Ovary (tissue), 9 donors: ENCODE measurements around the gene CDADC1. TPM values are rescaled to one million over a fixed set of nuclear protein-coding genes. Genes with fewer than 3 reads are reported as not detected.
"Not testable (repeated sequence)": the region's sequence is repeated elsewhere in the genome, so short reads cannot be mapped to it uniquely, and the experiment has no call there.

ENCODE experiments used
- DNase-seq, 5 donors: peaks; one replicate each; pipeline ENCODE4 v3.0.0-alpha.2; 2019 to 2020
- H3K27ac ChIP-seq, 2 donors: fragments of 200-600 bp; one replicate each; pipeline versions ENCODE4 v1.5.1 to v1.8.0; 2019 to 2022
- H3K27me3 ChIP-seq: fragments of 200-600 bp; one replicate; pipeline ENCODE4 v1.8.0; 2022
- H3K36me3 ChIP-seq: fragments of 200-600 bp; sonication (generic); one replicate; pipeline ENCODE4 v1.5.1; 2019
- H3K4me1 ChIP-seq: one replicate; pipeline ENCODE4 v1.8.1; 2013; ENCODE audit warnings: mild to moderate bottlenecking, moderate library complexity; ENCODE audit not compliant: insufficient read depth
- H3K4me3 ChIP-seq: fragments of 200-600 bp; sonication (generic); one replicate; pipeline ENCODE4 v1.5.1; 2017
- H3K9me3 ChIP-seq, 2 donors: fragments of 200-600 bp in 1 of 2; sonication (generic) in 1 of 2; one replicate each; pipeline versions ENCODE4 v1.5.1 to v1.8.1; 2013 to 2019; ENCODE audit warnings: mild to moderate bottlenecking in 1 of 2, moderate library complexity in 1 of 2
- CTCF ChIP-seq, 3 donors: fragments of 450-650 bp in 2 of 3; fragments of 200-600 bp in 1 of 3; IDR thresholded peaks; one replicate each; pipeline versions ENCODE4 v1.5.1 to v1.8.0; 2016 to 2022; ENCODE audit warnings: antibody characterized with exemption in 3 of 3, mild to moderate bottlenecking in 1 of 3
- EP300 ChIP-seq: sonication (generic); formaldehyde crosslinking; IDR thresholded peaks from one replicate; pipeline ENCODE4 v1.6.1; 2017; ENCODE audit warnings: antibody characterized with exemption
- POLR2A ChIP-seq: fragments of 450-650 bp; IDR thresholded peaks from one replicate; pipeline ENCODE4 v1.6.1; 2017; ENCODE audit warnings: antibody characterized with exemption, mild to moderate bottlenecking, moderate library complexity
- WGBS, 3 donors: extraction: QIAGEN DNeasy Blood & Tissue Kit in 1 of 3; methylation state at CpG; one replicate each; pipeline versions ENCODE4 v1.1.5 to v1.1.7; 2013 to 2017; 5-methylcytosine and 5-hydroxymethylcytosine counted together
- intact Hi-C, 4 donors: fragments of 100-400 bp; cut with DNase I; formaldehyde crosslinking; loops; one replicate each; pipeline versions ENCODE4 v1.11.0 to v1.15.1; 2022 to 2023
- polyA plus RNA-seq, 2 donors: library from polyadenylated mRNA; stranded (reverse); fragments of 200-250 nt in 1 of 2; fragments of 350-450 nt in 1 of 2; fragmentation: Illumina TruSeq in 1 of 2; extraction: RNeasy Lipid Tissue Mini Kit (QIAGEN cat#74804) in 1 of 2; gene quantifications; one replicate each; pipeline ENCODE4 v1.2.3, GENCODE V29; 2013 to 2014
- total RNA-seq, 7 donors: library from RNA; depleted of rRNA in 2 of 7; stranded (reverse); fragments of >200 nt in 2 of 7; fragmentation: NEBNext Ultra II Directional in 3 of 7; extraction: Animal tissue kit (Norgen Biotek cat#: 25700) in 3 of 7; gene quantifications; one replicate each; pipeline versions ENCODE4 v1.1.0 to v1.2.4, GENCODE V29; 2016 to 2023
- donor health status: DM: no; HTN: no; CAD: no; lungs with moderate emphysema.
- donor health status: DM: no; HTN: no; CAD: no.
- donor health status: Bipolar disorder and iron deficiency.
- donor health status: DM: yes; HTN: yes; CAD: no.
- donor health status: DM: no; HTN: no; CAD: no.
- donor health status: DM: yes; HTN: yes; CAD: no.

Gene CDADC1
- total and polyA plus RNA-seq, 9 donors, result 7.5 to 17.9 (median 13.0) TPM

DNA sequence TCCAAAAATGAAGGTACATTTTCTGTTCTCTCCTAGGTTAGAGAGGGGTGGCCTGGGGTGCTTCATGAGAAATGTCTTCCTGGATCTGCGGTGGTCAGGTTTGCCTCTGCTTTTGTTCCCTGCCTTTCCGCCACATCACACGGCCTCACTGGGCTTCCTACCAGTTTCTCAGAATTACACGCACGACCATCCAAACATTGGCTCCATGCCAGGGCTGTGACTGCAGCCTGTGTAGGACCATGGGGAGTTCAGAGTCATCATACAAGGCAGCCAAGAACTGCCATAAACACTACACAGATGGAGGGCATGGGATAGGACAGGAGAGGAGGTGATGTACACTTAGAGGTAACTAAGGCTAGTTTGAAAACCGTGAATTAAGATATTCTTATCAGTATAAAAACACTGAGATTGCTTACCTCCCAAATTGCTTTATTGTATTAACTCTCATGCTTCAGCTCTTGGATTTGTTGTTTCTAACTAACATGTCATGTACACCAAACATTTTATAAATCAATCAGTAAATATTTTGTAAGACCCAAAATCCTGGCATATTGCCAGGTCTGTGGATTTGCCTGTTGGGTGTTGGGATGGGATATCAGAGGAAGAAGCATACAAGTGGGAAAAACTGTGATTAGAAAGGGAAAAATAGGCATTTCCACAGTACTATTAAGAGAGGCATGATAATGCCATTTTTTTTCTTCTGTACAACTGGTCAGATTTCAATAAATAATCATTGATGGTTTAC is 45.2 kb downstream of the CDADC1 start:
- Histone ChIP-seq H3K9me3 (no peaks in the 10 kb centered on the region), H3K36me3 (no peaks in the 10 kb centered on the region), H3K4me3 (no peak overlapping the region), H3K27ac (peak overlapping the region in 1 of 2 donors; percentile 25), H3K4me1 (peaks cover 6% of the 10 kb centered on the region), H3K27me3 (no peaks in the 10 kb centered on the region)
- 23 to 33% (median 30%) methylated on average over 6 of the region's 6 CpGs for WGBS, 3 donors
- DNase-seq, result peak; percentile 78 to 87 (median 84)
- TF ChIP-seq EP300 (no peak), POLR2A (no peak), CTCF (IDR thresholded peaks at IDR 0.05) (no peak)
- intact Hi-C loops, result no loop called here

- not testable (repeated sequence) for H3K27me3 ChIP-seq, DNase-seq, H3K9me3 ChIP-seq, H3K4me1 ChIP-seq, H3K4me3 ChIP-seq, H3K36me3 ChIP-seq
- WGBS, 3 donors, result 89 to 92% (median 92%) methylated on average over 6 of the region's 6 CpGs
- intact Hi-C loops, result loop anchor here in 1 of 4 donors (2.0 kb wide), 1 partner anchor 140 kb away; no protein-coding TSS in a partner anchor
- peak overlapping the region; percentile 27 to 69 for H3K27ac ChIP-seq
Observed at GRCh38 chr13:49294723-49295122, 47.0 kb downstream of the CDADC1 start.

- intact Hi-C loops, result loop anchor here in 1 of 4 donors (2.0 kb wide), 1 partner anchor 140 kb away; no protein-coding TSS in a partner anchor
- Histone ChIP-seq H3K4me3 (no peak overlapping the region), H3K36me3 (no peaks in the 10 kb centered on the region), H3K9me3 (no peaks in the 10 kb centered on the region), H3K27me3 (no peaks in the 10 kb centered on the region), H3K27ac (peak overlapping the region; percentile 27 to 69), H3K4me1 (peaks cover 6% of the 10 kb centered on the region)
- TF ChIP-seq EP300 (no peak), CTCF (IDR thresholded peaks at IDR 0.05) (no peak), POLR2A (no peak)
- DNase-seq, result peak; percentile 79 to 90 (median 85)
- 8 to 15% (median 11%) methylated on average over 6 of the region's 6 CpGs for WGBS, 3 donors
Observed at GRCh38 chr13:49295244-49295643, 47.5 kb downstream of the CDADC1 start.

DNA sequence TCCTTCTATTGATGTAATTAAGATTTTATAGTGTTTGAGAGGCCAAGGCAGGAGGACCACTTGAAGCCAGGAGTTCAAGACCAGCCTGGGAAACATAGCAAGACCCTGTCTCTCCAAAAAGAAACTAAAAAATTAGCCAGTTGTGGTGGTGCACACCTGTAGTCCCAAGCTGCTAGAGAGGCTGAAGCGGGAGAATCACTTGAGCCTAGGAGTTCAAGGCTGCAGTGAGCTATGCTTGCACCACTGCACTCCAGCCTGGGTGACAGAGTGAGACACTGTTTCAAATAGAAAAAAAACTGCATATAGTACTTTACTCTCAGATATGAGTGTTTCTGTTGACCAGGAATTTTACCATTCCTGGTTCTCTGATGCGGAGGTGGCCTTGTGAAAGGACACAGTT is 48.9 kb downstream of the CDADC1 start:
- TF ChIP-seq CTCF (IDR thresholded peaks at IDR 0.05), result no peak
- TF ChIP-seq EP300, result no peak
- no peak for TF ChIP-seq POLR2A
- intact Hi-C loops, result no loop called here
- no peak for DNase-seq
- no peak overlapping the region for H3K4me3 ChIP-seq
- H3K9me3 ChIP-seq, result no peaks in the 10 kb centered on the region
- 96 to 98% (median 97%) methylated on average over 2 of the region's 2 CpGs for WGBS, 3 donors
- H3K36me3 ChIP-seq, result no peaks in the 10 kb centered on the region
- no peak overlapping the region for H3K27ac ChIP-seq
- H3K4me1 ChIP-seq, result peaks cover 9% of the 10 kb centered on the region
- no peaks in the 10 kb centered on the region for H3K27me3 ChIP-seq

DNA sequence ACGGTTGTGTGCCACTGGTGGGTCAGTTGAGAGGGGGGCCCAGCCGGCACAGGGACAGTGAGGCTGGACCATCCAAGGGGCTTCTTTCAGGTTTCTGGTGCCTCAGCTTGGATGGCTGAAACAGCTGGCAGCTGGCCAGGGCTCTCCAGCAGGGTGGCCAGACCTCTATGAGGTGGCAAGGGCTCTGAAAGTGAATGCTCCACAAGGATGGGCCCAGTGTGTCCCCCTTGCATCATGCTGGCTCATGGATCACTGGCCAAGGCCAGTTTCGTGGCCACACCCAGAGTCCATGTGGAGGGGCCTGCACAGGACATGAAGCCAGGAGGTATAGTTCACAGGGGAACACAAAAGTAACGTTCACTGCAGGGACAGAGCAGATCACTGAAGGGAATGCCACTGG is 49.6 kb downstream of the CDADC1 start:
- WGBS, 3 donors, result 84 to 92% (median 87%) methylated on average over 4 of the region's 4 CpGs
- intact Hi-C loops, result no loop called here
- TF ChIP-seq EP300 (no peak), POLR2A (no peak), CTCF (IDR thresholded peaks at IDR 0.05) (no peak)
- Histone ChIP-seq H3K4me1 (peaks cover 9% of the 10 kb centered on the region), H3K4me3 (no peak overlapping the region), H3K27ac (no peak overlapping the region), H3K36me3 (no peaks in the 10 kb centered on the region), H3K9me3 (no peaks in the 10 kb centered on the region), H3K27me3 (no peaks in the 10 kb centered on the region)
- peak in 1 of 5 donors; percentile 54 for DNase-seq
